A673 (cell line): ENCODE results near the gene LATS2. TPM values are rescaled to one million over a fixed set of nuclear protein-coding genes. Genes with fewer than 3 reads are reported as not detected.

Experiments
- BruUV-seq: library from RNA; stranded (reverse); fragments of 400-500 nt; replicated peaks from 2 replicates; lab custom pipeline; 2021; lab: Mats Ljungman, UMichigan
- CTCF ChIA-PET: fragments of 300-600 bp; sonication (Branson Sonifier 250); formaldehyde crosslinking; loops from one replicate; lab custom pipeline; 2022; ENCODE audit warnings: antibody characterized with exemption; lab: Charles Lee
- POLR2A ChIA-PET: fragments of 300-600 bp; sonication (Branson Sonifier 250); formaldehyde crosslinking; loops from one replicate; lab custom pipeline; 2022; ENCODE audit warnings: antibody characterized with exemption; ENCODE audit not compliant: low non-redundant PET; lab: Charles Lee
- DNase-seq: peaks from one replicate; pipeline ENCODE4 v3.0.0-alpha.2; 2015; ENCODE audit warnings: low spot score
- H3K27ac ChIP-seq: fragments of 200-600 bp; sonication (generic); 2 replicates; pipeline ENCODE4 v1.5.1; 2016; ENCODE audit warnings: mixed run types, low read depth, mild to moderate bottlenecking, mixed read lengths, antibody characterized with exemption, low read length; ENCODE audit not compliant: poor library complexity, severe bottlenecking
- H3K27me3 ChIP-seq: fragments of 200-600 bp; sonication (generic); replicated peaks from 2 replicates; pipeline ENCODE4 v1.6.1; 2017; ENCODE audit warnings: mixed run types, low read depth, mild to moderate bottlenecking, mixed read lengths, antibody characterized with exemption, low read length; ENCODE audit not compliant: insufficient read depth, poor library complexity
- H3K36me3 ChIP-seq: fragments of 200-600 bp; sonication (generic); 2 replicates; pipeline ENCODE4 v1.6.1; 2016; ENCODE audit warnings: mixed run types, mild to moderate bottlenecking, mixed read lengths, antibody characterized with exemption, low read length; ENCODE audit not compliant: insufficient read depth, poor library complexity, severe bottlenecking
- H3K4me1 ChIP-seq: fragments of 200-600 bp; sonication (generic); 2 replicates; pipeline ENCODE4 v1.6.1; 2017; ENCODE audit warnings: mixed run types, mild to moderate bottlenecking, mixed read lengths, antibody characterized with exemption, low read length; ENCODE audit not compliant: insufficient read depth, poor library complexity, severe bottlenecking
- H3K4me3 ChIP-seq: fragments of 200-600 bp; sonication (generic); 2 replicates; pipeline ENCODE4 v1.5.1; 2016; ENCODE audit warnings: low read depth, mixed run types, mild to moderate bottlenecking, mixed read lengths, low read length; ENCODE audit not compliant: poor library complexity, severe bottlenecking
- H3K9me3 ChIP-seq: fragments of 200-600 bp; sonication (generic); 2 replicates; pipeline ENCODE4 v1.6.1; 2016; ENCODE audit warnings: mixed run types, low read depth, mild to moderate bottlenecking, mixed read lengths, antibody characterized with exemption, low read length; ENCODE audit not compliant: poor library complexity, severe bottlenecking
- CTCF ChIP-seq: fragments of 300-800, 200-600 bp; sonication (generic); conservative IDR thresholded peaks from 2 replicates; pipeline ENCODE4 v1.5.1; 2017; ENCODE audit warnings: low read depth, mild to moderate bottlenecking, antibody characterized with exemption, low read length, moderate library complexity, mixed read lengths
- EZH2 ChIP-seq: fragments of 200-600 bp; sonication (generic); IDR thresholded peaks from 2 replicates; pipeline ENCODE4 v1.6.1; 2017; ENCODE audit warnings: borderline replicate concordance, low read depth, mild to moderate bottlenecking, mixed read lengths, antibody characterized with exemption, low read length; ENCODE audit not compliant: poor library complexity, severe bottlenecking
- intact Hi-C: fragments of 100-400 bp; cut with micrococcal nuclease; formaldehyde crosslinking; loops from one replicate; pipeline ENCODE4 v1.10.0; 2022; ENCODE audit not compliant: unreplicated experiment
- total RNA-seq: library from RNA; stranded (reverse); gene quantifications from 2 replicates; pipeline ENCODE4 v1.2.3, GENCODE V29; 2021

The LATS2 gene
- total RNA-seq, 1 experiment from 2014 or later = 13.1 TPM

- H3K9me3 ChIP-seq = no peaks in the 10 kb centered on the region
- no peak for DNase-seq
- H3K4me1 ChIP-seq = no peaks in the 10 kb centered on the region
- no peaks in the 10 kb centered on the region for H3K27me3 ChIP-seq
- no peak overlapping the region for H3K4me3 ChIP-seq
- POLR2A ChIA-PET = no interaction called here
- CTCF ChIA-PET = no interaction called here
- TF ChIP-seq EZH2 (no peak), CTCF (no peak)
- BruUV-seq = no TSS peak
- H3K27ac ChIP-seq = no peak overlapping the region
- H3K36me3 ChIP-seq = no peaks in the 10 kb centered on the region
- intact Hi-C loops = no loop called here
Observed at GRCh38 chr13:21080593-21080891, 19.2 kb upstream of the LATS2 start.

- POLR2A ChIA-PET = interaction anchor here (0.6 kb wide), 1 partner anchor 91 kb away, joined by 7 read pairs; no protein-coding TSS in a partner anchor
- Histone ChIP-seq H3K9me3 (no peaks in the 10 kb centered on the region), H3K4me1 (no peaks in the 10 kb centered on the region), H3K4me3 (no peak overlapping the region), H3K27me3 (no peaks in the 10 kb centered on the region), H3K27ac (no peak overlapping the region), H3K36me3 (no peaks in the 10 kb centered on the region)
- intact Hi-C loops = no loop called here
- no peak for DNase-seq
- CTCF ChIA-PET = no interaction called here
- no TSS peak for BruUV-seq
- no peak for TF ChIP-seq EZH2
- TF ChIP-seq CTCF = no peak
Observed at GRCh38 chr13:21079761-21080592, 18.6 kb upstream of the LATS2 start.

GRCh38 chr13:21079221-21079620, 17.8 kb upstream of the LATS2 start:
- intact Hi-C loops = no loop called here

More at GRCh38 chr13:21079221-21079620, 17.8 kb upstream of the LATS2 start:
- Histone ChIP-seq H3K36me3 (no peaks in the 10 kb centered on the region), H3K4me1 (no peaks in the 10 kb centered on the region), H3K27ac (no peak overlapping the region), H3K4me3 (no peak overlapping the region), H3K27me3 (no peaks in the 10 kb centered on the region), H3K9me3 (no peaks in the 10 kb centered on the region)
- ChIA-PET POLR2A (interaction anchor here (0.6 kb wide), 1 partner anchor 92 kb away, joined by 7 read pairs; no protein-coding TSS in a partner anchor), CTCF (no interaction called here)
- no peak for TF ChIP-seq EZH2
- DNase-seq = no peak
- no TSS peak for BruUV-seq
